Immature natural killer cell (primary cell): ENCODE results near the gene RPS6KA1. TPM values are rescaled to one million over a fixed set of nuclear protein-coding genes. Genes with fewer than 3 reads are reported as not detected.
A peak's percentile ranks its signal among the peaks of the same experiment; 100 is the strongest.

ENCODE experiments used
- DNase-seq, 3 donors: peaks; one replicate each; pipeline ENCODE4 v3.0.0; 2022; ENCODE audit warnings: mixed read lengths in 1 of 3
- H3K27ac Mint-ChIP-seq, 6 donors: one replicate each; pipeline ENCODE4 v1.8.0; 2020; ENCODE audit warnings: mixed read lengths in 6 of 6, mild to moderate bottlenecking in 5 of 6, inconsistent platforms in 4 of 6, moderate library complexity in 3 of 6
- H3K27me3 Mint-ChIP-seq, 3 donors: one replicate each; pipeline ENCODE4 v1.8.0; 2020 to 2021; ENCODE audit warnings: low read depth in 3 of 3, mild to moderate bottlenecking in 3 of 3, mixed read lengths in 3 of 3, moderate library complexity in 3 of 3, inconsistent platforms in 1 of 3
- H3K36me3 Mint-ChIP-seq, 3 donors: one replicate each; pipeline ENCODE4 v1.8.0; 2020; ENCODE audit warnings: mixed read lengths in 3 of 3, inconsistent platforms in 2 of 3, mild to moderate bottlenecking in 2 of 3
- H3K4me1 Mint-ChIP-seq, 2 donors: one replicate each; pipeline ENCODE4 v1.8.0; 2020; ENCODE audit warnings: inconsistent platforms in 2 of 2, mild to moderate bottlenecking in 2 of 2, mixed read lengths in 2 of 2, moderate library complexity in 1 of 2
- H3K4me3 Mint-ChIP-seq, 5 donors: one replicate each; pipeline ENCODE4 v1.8.0; 2020; ENCODE audit warnings: mild to moderate bottlenecking in 5 of 5, mixed read lengths in 5 of 5, inconsistent platforms in 3 of 5, moderate library complexity in 3 of 5
- H3K9me3 Mint-ChIP-seq, 6 donors: one replicate each; pipeline ENCODE4 v1.8.0; 2020; ENCODE audit warnings: mild to moderate bottlenecking in 6 of 6, mixed read lengths in 6 of 6, inconsistent platforms in 4 of 6, moderate library complexity in 3 of 6
- polyA plus RNA-seq, 3 donors: library from polyadenylated mRNA; unstranded; fragments of 300-500 nt; fragmentation: Illumina TruSeq; gene quantifications; one replicate each; pipeline ENCODE4 v1.2.3, GENCODE V29; 2021

The RPS6KA1 gene
- polyA plus RNA-seq, 3 donors from 2014 or later = 292 to 371 (median 349) TPM

DNA sequence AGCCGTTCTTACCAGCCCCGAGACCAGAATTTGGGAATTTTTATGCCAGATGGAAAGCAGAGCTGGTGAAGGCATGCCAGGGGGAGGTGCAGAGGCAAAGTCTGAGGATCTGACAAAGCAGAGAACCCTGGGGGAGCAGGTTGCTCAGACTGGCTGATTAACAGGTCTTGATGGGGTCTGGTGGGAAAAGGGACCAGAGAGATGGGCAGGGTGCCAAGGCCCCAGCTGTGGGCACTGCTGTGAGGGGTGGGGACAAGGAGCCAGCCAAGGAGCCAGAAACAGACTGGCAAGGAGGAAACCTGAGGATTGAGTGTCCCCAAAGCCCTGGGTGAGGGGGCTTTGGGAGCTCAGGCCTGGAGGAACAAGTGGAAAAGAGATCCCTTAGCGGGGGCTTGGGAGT lies 21.4 kb downstream of the RPS6KA1 start:
- H3K27me3 Mint-ChIP-seq = peaks cover 0 to 11% (median 0%) of the 10 kb centered on the region in 3 donors
- DNase-seq = no peak
- H3K27ac Mint-ChIP-seq = peak overlapping the region in 4 of 6 donors; percentile 48 to 71 (median 56)
- no peak overlapping the region for H3K4me3 Mint-ChIP-seq
- peaks cover 13 to 37% (median 14%) of the 10 kb centered on the region in 3 donors for H3K36me3 Mint-ChIP-seq
- H3K4me1 Mint-ChIP-seq = peaks cover 50 to 54% of the 10 kb centered on the region in 2 donors
- H3K9me3 Mint-ChIP-seq = no peaks in the 10 kb centered on the region

DNA sequence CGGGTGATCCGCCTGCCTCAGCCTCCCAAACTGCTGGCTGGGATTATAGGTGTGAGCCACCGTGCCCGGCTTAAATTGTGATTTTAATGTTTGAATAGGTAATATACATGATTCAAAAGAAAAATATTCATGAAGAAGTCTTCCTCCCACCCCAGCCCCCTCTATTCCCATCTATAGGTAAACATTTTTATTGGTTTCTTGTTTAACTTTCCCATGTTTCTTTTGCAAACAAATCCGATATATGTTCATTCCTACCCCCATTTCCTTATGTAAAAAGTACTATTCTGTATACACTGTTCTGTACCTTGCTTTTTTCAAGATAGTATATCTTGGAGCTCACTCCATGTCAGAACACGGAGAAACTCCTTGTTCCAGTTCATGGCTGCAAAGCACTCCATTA lies 23.2 kb downstream of the RPS6KA1 start:
- Mint-ChIP-seq H3K4me1 (peaks cover 32 to 36% of the 10 kb centered on the region in 2 donors), H3K9me3 (no peaks in the 10 kb centered on the region), H3K27ac (peak overlapping the region in 4 of 6 donors; percentile 67 to 86 (median 78)), H3K4me3 (peak overlapping the region in 2 of 5 donors; percentile 6 to 39), H3K36me3 (peaks cover 13 to 40% (median 14%) of the 10 kb centered on the region in 3 donors), H3K27me3 (peaks cover 0 to 8% (median 0%) of the 10 kb centered on the region in 3 donors)
- no peak for DNase-seq

DNA sequence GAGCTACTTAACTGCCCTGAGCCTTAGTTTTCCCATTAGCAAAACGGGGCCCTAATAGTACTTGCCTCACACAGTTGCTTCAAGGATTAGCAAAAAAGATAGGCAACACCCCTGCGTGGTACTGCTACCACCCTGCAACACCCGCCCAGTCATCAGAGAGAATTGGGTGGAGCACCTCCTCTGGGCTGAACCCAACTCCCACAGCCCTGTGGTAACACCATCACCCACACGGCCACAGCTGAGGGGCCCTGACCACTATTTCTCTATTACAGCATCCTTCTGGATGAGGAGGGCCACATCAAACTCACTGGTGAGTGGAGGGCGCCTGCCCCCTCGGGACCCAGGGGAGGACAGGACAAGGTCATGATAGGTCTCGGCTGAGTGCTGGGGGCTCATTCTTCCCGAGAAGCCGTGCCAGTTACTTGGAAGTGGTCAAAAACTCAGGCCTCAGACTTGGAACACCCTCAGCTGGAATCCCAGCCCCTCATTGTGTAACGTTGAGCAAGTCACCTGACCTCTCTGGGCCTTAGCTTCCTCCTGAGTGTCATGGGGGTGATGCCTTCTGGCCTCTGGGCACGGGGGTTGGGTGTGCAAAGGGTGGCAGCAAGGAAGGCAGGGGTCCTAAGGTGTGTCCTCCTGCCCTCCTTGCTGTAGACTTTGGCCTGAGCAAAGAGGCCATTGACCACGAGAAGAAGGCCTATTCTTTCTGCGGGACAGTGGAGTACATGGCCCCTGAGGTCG lies 24.6 kb downstream of the RPS6KA1 start:
- Mint-ChIP-seq H3K4me3 (peak overlapping the region; percentile 56 to 74 (median 68)), H3K27ac (peak overlapping the region; percentile 50 to 87 (median 86)), H3K36me3 (peaks cover 12 to 43% (median 15%) of the 10 kb centered on the region in 3 donors), H3K27me3 (peaks cover 0 to 8% (median 0%) of the 10 kb centered on the region in 3 donors), H3K4me1 (peaks cover 24 to 28% of the 10 kb centered on the region in 2 donors), H3K9me3 (no peaks in the 10 kb centered on the region)
- peak; percentile 65 to 70 (median 69) for DNase-seq

GRCh38 chr1:26554781-26555180 lies 25.2 kb downstream of the RPS6KA1 start:
- Mint-ChIP-seq H3K4me1 (peaks cover 24 to 28% of the 10 kb centered on the region in 2 donors), H3K36me3 (peaks cover 12 to 43% (median 15%) of the 10 kb centered on the region in 3 donors), H3K4me3 (no peak overlapping the region), H3K27ac (peak overlapping the region in 4 of 6 donors; percentile 50 to 86 (median 85)), H3K27me3 (peaks cover 0 to 8% (median 0%) of the 10 kb centered on the region in 3 donors), H3K9me3 (no peaks in the 10 kb centered on the region)
- no peak for DNase-seq

- no peak for DNase-seq
- Mint-ChIP-seq H3K27ac (peak overlapping the region in 3 of 6 donors; percentile 31 to 73 (median 50)), H3K36me3 (peaks cover 12 to 47% (median 15%) of the 10 kb centered on the region in 3 donors), H3K4me3 (no peak overlapping the region), H3K9me3 (no peaks in the 10 kb centered on the region), H3K4me1 (peaks cover 24 to 28% of the 10 kb centered on the region in 2 donors), H3K27me3 (peaks cover 0 to 8% (median 0%) of the 10 kb centered on the region in 3 donors)
Observed at GRCh38 chr1:26555550-26555981, 26.0 kb downstream of the RPS6KA1 start.

- Mint-ChIP-seq H3K9me3 (no peaks in the 10 kb centered on the region), H3K27ac (peak overlapping the region in 5 of 6 donors; percentile 31 to 73 (median 49)), H3K27me3 (peaks cover 0 to 5% (median 0%) of the 10 kb centered on the region in 3 donors), H3K4me3 (no peak overlapping the region), H3K4me1 (peaks cover 24 to 28% of the 10 kb centered on the region in 2 donors), H3K36me3 (peaks cover 12 to 51% (median 15%) of the 10 kb centered on the region in 3 donors)
- no peak for DNase-seq
Observed at GRCh38 chr1:26556111-26556510, 26.6 kb downstream of the RPS6KA1 start.

GRCh38 chr1:26557008-26557407 lies 27.4 kb downstream of the RPS6KA1 start:
- Mint-ChIP-seq H3K4me3 (no peak overlapping the region), H3K36me3 (peaks cover 12 to 54% (median 21%) of the 10 kb centered on the region in 3 donors), H3K9me3 (no peaks in the 10 kb centered on the region), H3K4me1 (peaks cover 24 to 28% of the 10 kb centered on the region in 2 donors), H3K27me3 (peaks cover 0 to 7% (median 0%) of the 10 kb centered on the region in 3 donors), H3K27ac (peak overlapping the region in 3 of 6 donors; percentile 34 to 51 (median 40))
- no peak for DNase-seq

- Mint-ChIP-seq H3K27ac (peak overlapping the region in 3 of 6 donors; percentile 28 to 48 (median 35)), H3K36me3 (peaks cover 8 to 55% (median 18%) of the 10 kb centered on the region in 3 donors), H3K4me3 (no peak overlapping the region), H3K9me3 (no peaks in the 10 kb centered on the region), H3K27me3 (peaks cover 0 to 4% (median 0%) of the 10 kb centered on the region in 3 donors), H3K4me1 (peaks cover 16 to 17% of the 10 kb centered on the region in 2 donors)
- DNase-seq = no peak
Observed at GRCh38 chr1:26558685-26559048, 29.1 kb downstream of the RPS6KA1 start.

- Mint-ChIP-seq H3K27me3 (peaks cover 0 to 2% (median 0%) of the 10 kb centered on the region in 3 donors), H3K27ac (peak overlapping the region in 3 of 6 donors; percentile 68 to 79 (median 76)), H3K9me3 (no peaks in the 10 kb centered on the region), H3K4me1 (peaks cover 10 to 15% of the 10 kb centered on the region in 2 donors), H3K4me3 (no peak overlapping the region), H3K36me3 (peaks cover 4 to 55% (median 23%) of the 10 kb centered on the region in 3 donors)
- no peak for DNase-seq
Observed at GRCh38 chr1:26560403-26560780, 30.8 kb downstream of the RPS6KA1 start.

GRCh38 chr1:26570287-26570686 lies 40.7 kb downstream of the RPS6KA1 start:
- Mint-ChIP-seq H3K4me1 (peaks cover 19 to 40% of the 10 kb centered on the region in 2 donors), H3K9me3 (no peaks in the 10 kb centered on the region), H3K36me3 (peaks cover 4 to 43% (median 23%) of the 10 kb centered on the region in 3 donors), H3K27ac (peak overlapping the region in 5 of 6 donors; percentile 14 to 80 (median 39)), H3K27me3 (peaks cover 0 to 3% (median 0%) of the 10 kb centered on the region in 3 donors), H3K4me3 (no peak overlapping the region)
- DNase-seq = no peak

GRCh38 chr1:26571381-26571780 lies 41.8 kb downstream of the RPS6KA1 start:
- Mint-ChIP-seq H3K4me3 (no peak overlapping the region), H3K27me3 (peaks cover 0 to 4% (median 0%) of the 10 kb centered on the region in 3 donors), H3K4me1 (peaks cover 21 to 38% of the 10 kb centered on the region in 2 donors), H3K9me3 (no peaks in the 10 kb centered on the region), H3K36me3 (peaks cover 5 to 42% (median 23%) of the 10 kb centered on the region in 3 donors), H3K27ac (peak overlapping the region in 2 of 6 donors; percentile 45 to 66)
- DNase-seq = no peak

DNA sequence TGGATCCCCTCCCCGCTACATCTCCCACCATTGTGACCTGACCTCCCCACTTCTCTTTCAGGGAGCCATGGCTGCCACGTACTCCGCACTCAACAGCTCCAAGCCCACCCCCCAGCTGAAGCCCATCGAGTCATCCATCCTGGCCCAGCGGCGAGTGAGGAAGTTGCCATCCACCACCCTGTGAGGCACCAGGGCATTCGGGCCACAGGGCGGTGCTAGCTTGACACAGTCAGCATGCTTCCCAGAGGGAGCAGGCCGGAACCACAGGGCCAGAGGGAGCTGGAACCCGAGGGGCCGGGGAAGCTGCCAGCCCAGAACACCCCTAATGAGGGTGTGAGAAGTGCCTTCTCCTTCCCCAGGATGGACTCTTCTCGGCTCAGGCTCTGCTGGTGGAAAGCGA lies 44.5 kb downstream of the RPS6KA1 start:
- H3K27ac Mint-ChIP-seq = peak overlapping the region in 1 of 6 donors; percentile 46
- no peak overlapping the region for H3K4me3 Mint-ChIP-seq
- peaks cover 5 to 31% (median 23%) of the 10 kb centered on the region in 3 donors for H3K36me3 Mint-ChIP-seq
- peaks cover 17 to 29% of the 10 kb centered on the region in 2 donors for H3K4me1 Mint-ChIP-seq
- DNase-seq = no peak
- peaks cover 0 to 4% (median 2%) of the 10 kb centered on the region in 3 donors for H3K27me3 Mint-ChIP-seq
- no peaks in the 10 kb centered on the region for H3K9me3 Mint-ChIP-seq

DNA sequence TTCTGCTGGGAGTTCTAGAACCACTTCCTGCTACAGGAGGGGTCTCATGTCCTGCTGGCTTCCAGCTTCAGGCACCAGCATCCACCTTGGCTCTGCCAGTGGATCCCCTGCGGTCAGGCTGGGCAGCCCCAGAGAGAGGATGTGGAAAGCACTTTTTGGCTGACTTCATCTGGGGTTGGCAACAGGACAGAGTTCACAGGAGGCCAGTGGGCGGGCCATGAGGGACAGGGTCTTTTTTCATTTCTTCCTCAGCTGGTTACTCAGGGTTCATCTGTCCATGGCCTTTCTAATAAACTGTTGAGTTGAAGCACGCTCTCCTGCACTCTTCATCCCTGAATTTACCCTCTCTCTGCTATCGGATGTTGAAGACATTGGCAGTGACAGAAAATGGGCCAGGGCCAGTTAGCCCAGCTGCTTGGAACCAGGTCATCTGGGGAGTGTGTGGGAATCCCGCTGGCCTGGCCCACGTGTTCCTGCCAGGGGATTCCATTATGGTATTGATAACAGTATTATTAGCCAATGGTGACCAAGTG lies 45.2 kb downstream of the RPS6KA1 start:
- no peak overlapping the region for H3K4me3 Mint-ChIP-seq
- H3K27ac Mint-ChIP-seq = peak overlapping the region; percentile 20 to 84 (median 46)
- peak in 1 of 3 donors; percentile 6 for DNase-seq
- peaks cover 5 to 24% (median 15%) of the 10 kb centered on the region in 3 donors for H3K36me3 Mint-ChIP-seq
- no peaks in the 10 kb centered on the region for H3K9me3 Mint-ChIP-seq
- H3K27me3 Mint-ChIP-seq = peaks cover 0 to 4% (median 2%) of the 10 kb centered on the region in 3 donors
- H3K4me1 Mint-ChIP-seq = peaks cover 12 to 23% of the 10 kb centered on the region in 2 donors
